GM23338 (cell line): ENCODE results near the gene PLEKHG4B. TPM values are rescaled to one million over a fixed set of nuclear protein-coding genes. Genes with fewer than 3 reads are reported as not detected.

ENCODE experiments used
- ATAC-seq: fragments of 200-7000 bp; cut with Tn5 transposase; 3 replicates; pipeline ENCODE4 v1.9.1; 2020
- DNase-seq: peaks from one replicate; pipeline ENCODE4 v3.0.0-alpha.2; 2015; ENCODE audit warnings: low spot score
- H2AFZ ChIP-seq: fragments of 200-600 bp; sonication (generic); 2 replicates; pipeline ENCODE4 v1.8.0; 2016; ENCODE audit warnings: antibody characterized with exemption, mild to moderate bottlenecking, moderate library complexity
- H3F3A ChIP-seq: fragments of 200-600 bp; sonication (generic); replicated peaks from 2 replicates; pipeline ENCODE4 v1.8.0; 2017; ENCODE audit warnings: antibody characterized with exemption, mixed run types, low read depth
- H3K27ac ChIP-seq: fragments of 200-600 bp; sonication (generic); 2 replicates; pipeline ENCODE4 v1.6.1; 2016; ENCODE audit warnings: low read depth
- H3K27me3 ChIP-seq: fragments of 200-600 bp; sonication (generic); 2 replicates; pipeline ENCODE4 v1.8.0; 2016; ENCODE audit warnings: mild to moderate bottlenecking, mixed run types, moderate library complexity; ENCODE audit not compliant: insufficient read depth
- H3K36me3 ChIP-seq: fragments of 200-600 bp; sonication (generic); 2 replicates; pipeline ENCODE4 v1.8.0; 2016; ENCODE audit warnings: mild to moderate bottlenecking; ENCODE audit not compliant: insufficient read depth
- H3K4me1 ChIP-seq: fragments of 200-600 bp; sonication (generic); 2 replicates; pipeline ENCODE4 v1.8.0; 2016; ENCODE audit warnings: mild to moderate bottlenecking, moderate library complexity; ENCODE audit not compliant: insufficient read depth
- H3K4me2 ChIP-seq: fragments of 200-600 bp; sonication (generic); 2 replicates; pipeline ENCODE4 v1.7.1; 2017; ENCODE audit warnings: mixed run types
- H3K4me3 ChIP-seq: fragments of 200-600 bp; sonication (generic); 2 replicates; pipeline ENCODE4 v1.6.1; 2016; ENCODE audit warnings: mixed run types
- H3K79me2 ChIP-seq: fragments of 200-600 bp; sonication (generic); replicated peaks from 2 replicates; pipeline ENCODE4 v1.8.0; 2017; ENCODE audit warnings: mild to moderate bottlenecking; ENCODE audit not compliant: insufficient read depth
- H3K9me2 ChIP-seq: fragments of 200-600 bp; sonication (generic); 2 replicates; pipeline ENCODE4 v1.8.0; 2017; ENCODE audit not compliant: insufficient read depth
- H4K20me1 ChIP-seq: fragments of 200-600 bp; sonication (generic); replicated peaks from 2 replicates; pipeline ENCODE4 v1.8.0; 2017; ENCODE audit warnings: mild to moderate bottlenecking; ENCODE audit not compliant: insufficient read depth
- H3K27ac Mint-ChIP-seq: 2 replicates; pipeline ENCODE4 v1.8.0; 2020; ENCODE audit warnings: inconsistent platforms, mild to moderate bottlenecking, moderate library complexity, mixed read lengths
- H3K27me3 Mint-ChIP-seq: 3 replicates; pipeline ENCODE4 v1.8.0; 2022; ENCODE audit warnings: low read depth, mild to moderate bottlenecking, moderate library complexity, mixed read lengths, inconsistent platforms; ENCODE audit not compliant: insufficient read depth, poor library complexity
- H3K36me3 Mint-ChIP-seq: 3 replicates; pipeline ENCODE4 v1.8.0; 2021; ENCODE audit warnings: low read depth, mild to moderate bottlenecking, inconsistent platforms, moderate library complexity, mixed read lengths
- H3K4me1 Mint-ChIP-seq: 3 replicates; pipeline ENCODE4 v1.8.0; 2020; ENCODE audit warnings: mild to moderate bottlenecking, inconsistent platforms, mixed read lengths
- H3K4me3 Mint-ChIP-seq: 3 replicates; pipeline ENCODE4 v1.8.0; 2021; ENCODE audit warnings: moderate library complexity, mild to moderate bottlenecking, inconsistent platforms, mixed read lengths
- H3K9me3 Mint-ChIP-seq: 3 replicates; pipeline ENCODE4 v1.8.0; 2020; ENCODE audit warnings: moderate library complexity, mild to moderate bottlenecking, inconsistent platforms, mixed read lengths
- POLR2AphosphoS5 ChIP-seq: IDR thresholded peaks from 2 replicates; pipeline ENCODE4 v1.6.1; 2016; ENCODE audit warnings: antibody characterized with exemption, low read depth
- REST ChIP-seq: IDR thresholded peaks from one replicate; pipeline ENCODE4 v1.6.1; 2018; ENCODE audit warnings: antibody characterized with exemption; ENCODE audit not compliant: unreplicated experiment
- ZNF114 ChIP-seq: fragments of 250-450 bp; sonication (Bioruptor Pico); IDR thresholded peaks from 2 replicates; pipeline ENCODE4 v1.5.0; 2020; ENCODE audit warnings: mild to moderate bottlenecking, moderate library complexity
- ZNF462 ChIP-seq: fragments of 250-450 bp; sonication (Bioruptor Pico); IDR thresholded peaks from 2 replicates; pipeline ENCODE4 v1.5.0; 2020; ENCODE audit warnings: mild to moderate bottlenecking, moderate library complexity
- polyA plus RNA-seq: library from polyadenylated mRNA; unstranded; fragments of >200 nt; fragmentation: Nextera tagmentation; extraction: Ambion mirVana; gene quantifications from 2 replicates; pipeline ENCODE4 v1.2.1, GENCODE V29; 2016
- total RNA-seq: library from RNA; depleted of rRNA; stranded (reverse); fragments of >200 nt; shearing (Covaris generic); gene quantifications from 2 replicates; pipeline ENCODE4 v1.2.3, GENCODE V29; 2014

The PLEKHG4B gene
- total and polyA plus RNA-seq, 2 experiments from 2014 or later, result 33.5 to 54.8 TPM

GRCh38 chr5:144941-145340 is 53.0 kb downstream of the PLEKHG4B start (continued):
- TF ChIP-seq ZNF462 (CRISPR knock-in tag), result no peak

GRCh38 chr5:145585-146323 is 53.8 kb downstream of the PLEKHG4B start:
- H3K4me2 ChIP-seq, result no peak overlapping the region
- ATAC-seq (no peak), DNase-seq (no peak)
- peaks cover 28% of the 10 kb centered on the region for H3K9me3 Mint-ChIP-seq
- no peaks in the 10 kb centered on the region for H3K27me3 ChIP-seq
- H2AFZ ChIP-seq, result no peak overlapping the region
- H3K36me3 Mint-ChIP-seq, result peaks cover 85% of the 10 kb centered on the region
- H4K20me1 ChIP-seq, result no peaks in the 10 kb centered on the region; the same call in 1 of the 2 replicates
- H3K4me1 ChIP-seq, result no peaks in the 10 kb centered on the region
- no peak overlapping the region; the same call in 1 of the 2 replicates for H3K27ac Mint-ChIP-seq
- no peaks in the 10 kb centered on the region for H3F3A ChIP-seq
- H3K27me3 Mint-ChIP-seq, result peaks cover 12% of the 10 kb centered on the region
- H3K36me3 ChIP-seq, result peaks cover 17% of the 10 kb centered on the region
- H3K4me3 Mint-ChIP-seq, result no peak overlapping the region
- TF ChIP-seq POLR2AphosphoS5, result no peak
- TF ChIP-seq ZNF114 (CRISPR knock-in tag), result no peak
- no peak for TF ChIP-seq REST
- H3K27ac ChIP-seq, result no peak overlapping the region
- H3K4me3 ChIP-seq, result no peak overlapping the region
- no peaks in the 10 kb centered on the region for H3K79me2 ChIP-seq
- H3K9me2 ChIP-seq, result no peaks in the 10 kb centered on the region
- H3K4me1 Mint-ChIP-seq, result no peaks in the 10 kb centered on the region; the same call in 2 of the 3 replicates
